ENCODE data around the gene AKAP13.

The AKAP13 gene

GRCh38 chr15:85591622-85592021 lies 211.2 kb downstream of the AKAP13 start:
- no peak for DNase-seq

- DNase-seq, result no peak
Observed at GRCh38 chr15:85592148-85592547, 211.7 kb downstream of the AKAP13 start.

GRCh38 chr15:85593809-85594445 lies 213.5 kb downstream of the AKAP13 start:
- DNase-seq, result no peak

GRCh38 chr15:85595804-85596536 lies 215.6 kb downstream of the AKAP13 start:
- no peak for DNase-seq

DNA sequence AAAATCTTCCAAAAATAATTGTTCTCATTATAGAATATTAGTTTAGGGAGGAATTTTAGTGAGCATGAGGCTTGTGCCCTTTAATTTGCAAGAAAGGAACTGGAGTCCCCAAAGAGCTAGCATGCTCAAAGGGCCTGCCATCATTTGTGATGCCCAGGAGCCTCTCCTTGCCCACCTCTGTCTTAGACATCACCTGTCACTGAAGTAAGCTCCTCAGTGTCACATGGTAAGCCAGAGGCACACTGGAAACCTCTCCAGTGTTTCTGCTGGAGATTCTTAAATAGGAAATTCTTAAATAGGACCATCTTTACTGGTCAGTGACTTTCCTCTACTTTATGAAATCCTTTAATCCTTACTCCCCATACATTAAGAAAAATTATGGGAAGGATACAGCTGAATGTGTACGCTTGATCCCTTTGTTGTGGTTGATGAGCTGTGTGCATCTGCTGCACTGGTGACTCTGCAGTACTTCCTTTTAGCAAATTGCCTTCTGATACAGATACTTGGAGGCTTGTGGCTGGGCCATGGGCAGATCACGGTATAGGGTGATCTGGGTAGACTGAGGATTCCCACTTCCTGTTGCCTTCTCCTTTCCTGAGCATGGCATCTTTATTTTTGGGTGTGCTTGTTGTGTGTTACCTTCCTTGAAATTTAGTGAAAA lies 216.9 kb downstream of the AKAP13 start:
- no peak for DNase-seq

GRCh38 chr15:85598219-85598618 lies 217.8 kb downstream of the AKAP13 start:
- DNase-seq, result no peak

- no peak for DNase-seq
Observed at GRCh38 chr15:85598718-85599398, 218.5 kb downstream of the AKAP13 start.

DNA sequence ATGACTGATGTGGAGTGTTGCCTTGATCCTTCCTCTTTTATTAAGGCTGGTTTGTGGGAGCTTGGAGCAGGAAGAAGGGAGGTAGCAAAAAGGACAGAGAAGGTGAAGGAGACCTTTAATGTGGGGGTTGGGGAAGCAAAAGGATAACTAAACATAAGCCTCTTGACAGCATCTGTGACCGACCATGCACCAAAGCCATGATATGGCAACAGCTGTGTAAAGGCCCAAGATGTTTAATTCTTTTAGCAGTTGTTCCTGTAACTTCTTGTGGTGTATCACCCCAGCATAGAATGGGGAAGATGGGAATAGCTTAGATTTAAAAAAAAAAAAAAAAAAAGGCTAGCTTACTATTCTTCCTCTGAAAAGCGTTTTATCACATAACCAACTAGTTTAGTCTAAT lies 219.6 kb downstream of the AKAP13 start:
- DNase-seq, result no peak

GRCh38 chr15:85603160-85603559 lies 222.8 kb downstream of the AKAP13 start:
- DNase-seq, result no peak

DNA sequence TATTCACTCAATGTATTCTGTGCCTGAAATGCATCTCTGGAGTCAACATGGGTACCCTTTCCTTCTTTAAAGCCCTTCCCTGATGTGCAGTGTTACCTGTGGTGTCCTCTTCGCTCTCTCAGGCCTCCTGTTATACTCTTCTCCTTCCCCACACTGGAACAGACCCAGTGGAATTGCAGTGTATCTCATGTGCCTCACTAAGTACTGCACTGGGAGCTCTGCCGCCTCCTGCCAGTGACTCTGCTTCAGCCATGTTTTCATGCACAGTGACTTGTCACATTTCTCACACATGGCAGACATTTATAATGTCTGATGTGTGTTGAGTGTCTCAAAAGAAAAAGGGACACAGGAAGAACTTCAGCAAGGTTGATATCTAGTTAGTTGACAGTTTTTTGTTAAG lies 223.3 kb downstream of the AKAP13 start:
- DNase-seq, result no peak

GRCh38 chr15:85604194-85604593 lies 223.8 kb downstream of the AKAP13 start:
- no peak for DNase-seq

DNA sequence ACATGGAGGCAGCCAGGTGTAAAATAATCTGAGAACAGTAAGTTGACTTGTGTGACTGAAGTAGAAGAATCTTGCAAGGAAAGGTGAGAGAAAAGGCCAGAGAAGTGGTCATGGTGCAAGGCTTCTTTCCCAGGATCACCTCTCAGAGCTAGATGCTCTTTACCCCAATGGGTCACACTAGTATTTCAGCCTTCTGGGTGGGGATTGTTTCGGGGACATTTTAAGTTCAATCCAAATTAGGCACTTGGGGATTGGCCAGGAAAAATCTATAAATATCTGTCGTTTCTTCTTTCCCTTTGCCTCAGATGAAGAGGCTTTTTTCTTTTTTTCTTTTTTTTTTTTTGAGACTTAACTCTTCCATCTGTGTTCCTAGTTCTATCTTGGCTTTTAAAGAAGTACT lies 226.3 kb downstream of the AKAP13 start:
- no peak for DNase-seq

- no peak for DNase-seq
Observed at GRCh38 chr15:85607141-85607806, 226.9 kb downstream of the AKAP13 start.

DNA sequence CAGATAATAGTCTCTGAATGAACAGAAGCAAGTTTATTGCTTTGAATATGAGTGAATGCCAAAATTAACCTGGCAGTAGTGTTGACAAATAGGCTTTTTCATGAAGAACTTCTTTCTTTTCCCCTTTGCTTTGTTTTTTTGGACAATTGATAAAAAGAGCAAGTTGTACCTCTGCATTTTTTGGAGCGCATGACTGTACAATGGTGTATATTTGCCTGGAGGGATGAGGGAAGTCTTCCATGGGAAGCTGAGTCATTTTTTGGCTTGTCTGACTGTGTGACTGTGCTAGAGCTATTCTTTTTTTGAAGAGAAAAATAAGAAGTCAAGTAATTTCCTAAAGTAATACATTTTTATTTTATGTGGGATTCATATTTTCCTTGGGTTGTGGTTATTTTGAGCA lies 227.4 kb downstream of the AKAP13 start:
- DNase-seq, result no peak

GRCh38 chr15:85609492-85609891 lies 229.1 kb downstream of the AKAP13 start:
- DNase-seq, result no peak

GRCh38 chr15:85611361-85611760 lies 231.0 kb downstream of the AKAP13 start:
- DNase-seq, result no peak

GRCh38 chr15:85614059-85614458 lies 233.7 kb downstream of the AKAP13 start:
- DNase-seq, result no peak

DNA sequence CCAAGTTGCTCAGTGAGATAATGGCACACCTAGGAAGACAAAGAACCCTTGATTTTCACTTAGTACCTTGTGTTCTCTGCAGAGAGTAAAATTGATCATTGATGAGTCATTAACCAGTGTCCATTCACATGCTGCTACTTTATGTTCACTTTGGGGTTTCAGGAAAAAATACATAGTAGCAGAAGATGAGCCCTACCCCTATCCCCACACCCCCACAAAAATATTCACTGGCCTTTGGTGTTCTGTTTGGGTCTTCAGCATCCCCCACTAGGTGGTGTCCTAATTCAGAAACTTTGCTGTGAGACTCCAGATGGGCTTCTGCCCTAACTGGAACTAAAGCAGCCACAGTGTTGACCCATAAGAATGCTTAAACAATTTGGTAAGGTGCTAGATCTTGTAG lies 235.5 kb downstream of the AKAP13 start:
- no peak for DNase-seq

- no peak for DNase-seq
Observed at GRCh38 chr15:85616549-85617110, 236.2 kb downstream of the AKAP13 start.

DNA sequence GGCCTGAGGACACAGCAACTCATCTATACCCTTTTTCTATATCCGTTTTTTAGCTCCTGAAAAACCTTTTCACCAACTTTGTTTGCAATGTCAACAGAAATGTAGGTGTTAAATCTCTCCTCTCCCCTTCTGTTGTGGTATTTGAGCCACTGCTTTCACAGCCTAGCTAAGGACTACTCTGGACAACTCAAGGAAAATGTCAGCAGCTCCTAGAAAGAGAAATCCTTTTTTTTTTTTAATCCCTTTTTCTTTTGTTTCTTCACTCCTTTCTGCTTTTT lies 237.8 kb downstream of the AKAP13 start:
- no peak for DNase-seq

- DNase-seq, result peak in 43 of 56 donors; percentile 4 to 83 (median 47)
Observed at GRCh38 chr15:85618956-85619491, 238.6 kb downstream of the AKAP13 start.

Measured in nucleus accumbens (tissue), 56 donors.